ENCODE data around the gene PRKAG2. TPM values are rescaled to one million over a fixed set of nuclear protein-coding genes. Genes with fewer than 3 reads are reported as not detected.
"Not testable (repeated sequence)": the region's sequence is repeated elsewhere in the genome, so short reads cannot be mapped to it uniquely, and the experiment has no call there.

PRKAG2 gene
- total and polyA plus RNA-seq, 4 donors = 3.6 to 25.1 (median 16.8) TPM

DNA sequence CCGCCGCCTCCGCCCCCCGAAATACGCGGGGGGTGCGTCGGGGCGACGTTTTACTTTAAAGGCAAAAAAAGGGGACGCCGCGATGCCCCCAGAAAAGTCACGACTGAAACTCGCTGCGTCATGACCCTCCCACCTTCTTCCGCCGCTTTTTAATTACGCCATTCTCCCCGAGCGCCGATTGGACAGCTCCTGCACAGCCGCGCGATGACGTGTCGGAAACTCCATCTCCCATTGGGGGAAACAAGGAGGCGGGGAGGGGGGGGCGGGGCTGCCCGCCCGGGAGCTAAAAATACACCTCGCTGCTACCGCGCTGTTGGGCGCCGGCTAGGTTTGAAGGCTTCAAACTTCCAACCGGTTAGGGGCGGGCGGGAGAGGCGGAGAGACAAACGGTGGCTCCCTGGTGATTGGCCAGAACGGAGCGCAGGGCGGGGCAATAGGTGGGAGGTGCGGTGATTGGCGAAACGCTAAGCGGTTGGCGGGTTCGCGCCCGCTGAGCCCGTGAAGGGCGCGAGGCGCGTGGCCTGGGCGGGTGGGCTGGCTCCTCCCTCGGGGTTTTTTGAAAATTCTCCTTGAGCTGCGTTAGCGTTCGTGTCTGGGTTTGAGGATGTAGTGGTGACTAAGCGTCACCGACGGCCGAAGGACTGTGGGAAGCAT is 357.0 kb downstream of the PRKAG2 start, which contains the start of gene RHEB (continued):
- TF ChIP-seq TAF1 (conservative IDR thresholded peaks at IDR 0.05) (peak; percentile 23), JUND (IDR thresholded peaks at IDR 0.05) (no peak), MAX (IDR thresholded peaks at IDR 0.05) (peak; percentile 55), RXRA (IDR thresholded peaks at IDR 0.05) (peak in 1 of 2 donors; percentile 31), YY1 (IDR thresholded peaks at IDR 0.05) (peak; percentile 56), ZBTB33 (IDR thresholded peaks at IDR 0.05) (no peak), FOXA2 (IDR thresholded peaks at IDR 0.05) (no peak), HNF4G (IDR thresholded peaks at IDR 0.05) (no peak), SP1 (IDR thresholded peaks at IDR 0.05) (peak; percentile 78)

DNA sequence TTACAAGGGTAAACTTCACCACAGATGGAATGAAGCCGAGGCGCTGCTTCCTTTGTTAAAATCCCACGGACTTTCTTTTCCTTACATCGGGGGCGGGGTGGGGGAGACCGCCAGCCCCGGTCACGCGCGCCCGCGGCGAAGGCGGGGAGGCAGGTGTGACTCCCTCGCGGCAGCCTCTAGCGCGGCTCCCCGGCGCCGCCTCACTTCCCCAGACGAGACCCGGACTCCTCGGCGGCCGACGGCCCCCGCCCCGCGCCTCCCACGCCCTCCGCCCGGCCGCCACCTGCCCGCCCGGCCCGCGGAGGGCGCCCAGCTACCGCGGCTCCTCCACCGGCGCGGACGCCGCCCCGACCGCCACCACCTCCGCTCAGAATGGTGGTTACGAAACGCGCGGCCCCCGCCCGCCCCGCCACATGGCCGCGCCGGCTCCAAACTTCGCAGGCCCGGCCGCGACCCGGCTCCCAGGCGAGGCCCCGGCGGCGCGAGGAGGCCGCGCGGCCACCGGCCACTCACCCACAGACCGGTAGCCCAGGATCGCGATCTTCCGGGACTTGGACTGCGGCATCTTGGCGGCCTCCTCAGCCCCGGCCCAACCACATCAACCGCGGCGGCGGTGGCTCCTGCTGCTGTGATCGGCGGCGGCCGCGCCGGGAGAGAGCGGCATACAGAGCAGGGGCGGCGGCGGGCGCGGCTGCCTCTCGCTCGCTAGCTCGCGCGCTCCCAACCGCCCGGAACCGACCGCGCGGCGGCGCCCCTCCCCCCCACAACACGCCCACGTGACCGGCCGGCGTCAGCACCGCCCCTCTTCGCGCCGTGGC is 357.8 kb downstream of the PRKAG2 start:
- WGBS = under 1% methylated on average over 114 of the region's 118 CpGs
- H3K9me3 ChIP-seq (ENCODE audit: control insufficient read depth in 4 of 4, low read length in 3 of 4); H3K36me3 ChIP-seq (ENCODE audit: control insufficient read depth in 4 of 4, insufficient read depth in 3 of 4, low read depth in 1 of 4, low read length in 3 of 4); H3K27me3 ChIP-seq (ENCODE audit: control insufficient read depth in 4 of 4, insufficient read depth in 4 of 4, low read length in 3 of 4): not testable (repeated sequence)
- Histone ChIP-seq H3K4me3 (ENCODE audit: low read depth in 1 of 3, low read length in 3 of 3) (peak overlapping the region; percentile 71 to 95 (median 92)), H3K27ac (ENCODE audit: low read depth in 1 of 2, low read length in 2 of 2) (peak overlapping the region; percentile 93 to 94), H3K4me1 (ENCODE audit: control insufficient read depth in 4 of 4, insufficient read depth in 4 of 4, low read length in 3 of 4) (peaks cover 3 to 31% (median 21%) of the 10 kb centered on the region in 4 donors), H3K9ac (ENCODE audit: low read depth in 1 of 2, low read length in 2 of 2) (peak overlapping the region; percentile 94 to 99)
- peak; percentile 61 for DNase-seq (ENCODE audit: low spot score)

- Histone ChIP-seq H3K9me3 (ENCODE audit: control insufficient read depth in 4 of 4, low read length in 3 of 4) (no peaks in the 10 kb centered on the region), H3K9ac (ENCODE audit: low read depth in 1 of 2, low read length in 2 of 2) (peak overlapping the region; percentile 94 to 99), H3K36me3 (ENCODE audit: control insufficient read depth in 4 of 4, insufficient read depth in 3 of 4, low read depth in 1 of 4, low read length in 3 of 4) (peaks cover 0 to 3% (median 0%) of the 10 kb centered on the region in 4 donors), H3K4me1 (ENCODE audit: control insufficient read depth in 4 of 4, insufficient read depth in 4 of 4, low read length in 3 of 4) (peaks cover 3 to 30% (median 19%) of the 10 kb centered on the region in 4 donors), H3K27me3 (ENCODE audit: control insufficient read depth in 4 of 4, insufficient read depth in 4 of 4, low read length in 3 of 4) (no peaks in the 10 kb centered on the region), H3K4me3 (ENCODE audit: low read depth in 1 of 3, low read length in 3 of 3) (peak overlapping the region; percentile 71 to 95 (median 92)), H3K27ac (ENCODE audit: low read depth in 1 of 2, low read length in 2 of 2) (peak overlapping the region; percentile 93 to 94)
- DNase-seq (ENCODE audit: low spot score) = peak; percentile 49
- WGBS = 2% methylated on average over 36 of the region's 36 CpGs
- TF ChIP-seq RXRA (IDR thresholded peaks at IDR 0.05) (peak; percentile 65 to 77), FOXA2 (IDR thresholded peaks at IDR 0.05) (peak; percentile 19), ATF3 (IDR thresholded peaks at IDR 0.05) (no peak), TAF1 (conservative IDR thresholded peaks at IDR 0.05) (peak; percentile 40), GABPA (IDR thresholded peaks at IDR 0.05 in 1 of 2, conservative IDR thresholded peaks at IDR 0.05 in 1 of 2) (no peak), SP1 (IDR thresholded peaks at IDR 0.05) (peak; percentile 63), JUND (IDR thresholded peaks at IDR 0.05) (peak in 1 of 2 donors; percentile 63), FOXA1 (IDR thresholded peaks at IDR 0.05) (peak; percentile 43), EGR1 (IDR thresholded peaks at IDR 0.05; ENCODE audit: low read depth in 2 of 2) (peak in 1 of 2 donors; percentile 29), HNF4G (IDR thresholded peaks at IDR 0.05) (peak; percentile 22), MAX (IDR thresholded peaks at IDR 0.05) (peak; percentile 69), RAD21 (IDR thresholded peaks at IDR 0.05) (peak; percentile 60 to 70), ZBTB33 (IDR thresholded peaks at IDR 0.05) (no peak), REST (IDR thresholded peaks at IDR 0.05) (peak; percentile 90), NR2F2 (IDR thresholded peaks at IDR 0.05) (peak; percentile 13), YY1 (IDR thresholded peaks at IDR 0.05) (peak; percentile 76), HNF4A (conservative IDR thresholded peaks at IDR 0.05) (peak; percentile 69 to 85)
These were observed 358.6 kb downstream of the PRKAG2 start for GRCh38 chr7:151518105-151518946.
